ENCODE data around the gene LRP1.

- TF ChIP-seq CTCF (conservative IDR thresholded peaks at IDR 0.05) (no peak), ZFX (IDR thresholded peaks at IDR 0.05) (no peak)
Observed at GRCh38 chr12:57134949-57135348, 6.7 kb downstream of the LRP1 start.
